ENCODE measurements around the gene AKAP1. TPM values are rescaled to one million over a fixed set of nuclear protein-coding genes. Genes with fewer than 3 reads are reported as not detected.

The AKAP1 gene
- total and polyA plus RNA-seq, 9 of the 15 experiments (the other 6 are each of a cell fraction or from before 2014, with no cell fraction given), result 12.9 to 63.8 (median 36.4) TPM

GRCh38 chr17:57051886-57052361 lies 33.1 kb upstream of the AKAP1 start:
- ATAC-seq, result no peak
- no TSS peak for BruUV-seq (replicated peaks)

More at GRCh38 chr17:57051886-57052361, 33.1 kb upstream of the AKAP1 start:
- Histone ChIP-seq H3K36me3 (ENCODE audit: control insufficient read depth, insufficient read depth, low read length) (no peaks in the 10 kb centered on the region), H3K27ac (ENCODE audit: extremely low read depth, low read depth, low read length) (no peak overlapping the region), H2AFZ (ENCODE audit: low read depth, low read length) (no peak overlapping the region), H3K9me3 (replicated peaks; ENCODE audit: control insufficient read depth, insufficient read depth, low read depth, low read length) (no peaks in the 10 kb centered on the region), H3K9ac (ENCODE audit: insufficient read depth in 1 of 2, low read depth in 2 of 2, low read length in 2 of 2) (no peak overlapping the region), H3K79me2 (ENCODE audit: control insufficient read depth, insufficient read depth, low read length) (no peaks in the 10 kb centered on the region), H3K4me3 (no peak overlapping the region), H3K4me2 (ENCODE audit: insufficient read depth, low read length) (no peak overlapping the region), H3K9me1 (ENCODE audit: control insufficient read depth, insufficient read depth, low read length) (no peaks in the 10 kb centered on the region), H3K27me3 (ENCODE audit: control insufficient read depth in 2 of 2, insufficient read depth in 2 of 2, low read length in 2 of 2) (no peaks in the 10 kb centered on the region), H3K4me1 (replicated peaks in 1 of 2; ENCODE audit: control insufficient read depth in 2 of 2, insufficient read depth in 2 of 2, low read length in 2 of 2) (peaks cover 6 to 15% of the 10 kb centered on the region in 2 experiments; a peak in 3 of 5 replicates), H4K20me1 (replicated peaks; ENCODE audit: control insufficient read depth, insufficient read depth, low read length) (no peaks in the 10 kb centered on the region)
- no peak for TF ChIP-seq HINFP (tag; conservative IDR thresholded peaks at IDR 0.05; ENCODE audit: low read depth)
- no peak for TF ChIP-seq RBM34 (IDR thresholded peaks at IDR 0.05; ENCODE audit: borderline replicate concordance, insufficient read depth, low read length)
- no peak for TF ChIP-seq MCM3 (IDR thresholded peaks at IDR 0.05)
- no peak for TF ChIP-seq ZNF3 (CRISPR knock-in tag; IDR thresholded peaks at IDR 0.05)
- TF ChIP-seq CGGBP1 (CRISPR knock-in tag; IDR thresholded peaks at IDR 0.05), result no peak
- no peak for TF ChIP-seq BRCA1 (IDR thresholded peaks at IDR 0.05)
- TF ChIP-seq BRCA1 (CRISPR knock-in tag; IDR thresholded peaks at IDR 0.05), result no peak
- no peak for TF ChIP-seq ZSCAN32 (CRISPR knock-in tag; IDR thresholded peaks at IDR 0.05)
- TF ChIP-seq PTRF (tag; IDR thresholded peaks at IDR 0.05), result no peak
- no peak for TF ChIP-seq TCF15 (CRISPR knock-in tag; IDR thresholded peaks at IDR 0.05)
- TF ChIP-seq ZNF347 (CRISPR knock-in tag; IDR thresholded peaks at IDR 0.05; ENCODE audit: low read depth), result no peak
- TF ChIP-seq FOXK2 (conservative IDR thresholded peaks at IDR 0.05 in 1 of 2, IDR thresholded peaks at IDR 0.05 in 1 of 2; ENCODE audit: low read depth in 2 of 2), result no peak
- no peak for TF ChIP-seq HDAC3 (IDR thresholded peaks at IDR 0.05; ENCODE audit: borderline replicate concordance, partially characterized antibody)
- TF ChIP-seq ZNF507 (tag; conservative IDR thresholded peaks at IDR 0.05), result no peak
- TF ChIP-seq MCM7 (IDR thresholded peaks at IDR 0.05), result no peak
- TF ChIP-seq HSF4 (CRISPR knock-in tag; IDR thresholded peaks at IDR 0.05; ENCODE audit: borderline replicate concordance), result no peak
- no peak for TF ChIP-seq NUFIP1 (IDR thresholded peaks at IDR 0.05; ENCODE audit: partially characterized antibody)
- no peak for TF ChIP-seq CHD4 (IDR thresholded peaks at IDR 0.05; ENCODE audit: insufficient read depth, insufficient replicate concordance, low read depth, low read length, poor library complexity, severe bottlenecking)
- TF ChIP-seq ZNF445 (CRISPR knock-in tag; IDR thresholded peaks at IDR 0.05; ENCODE audit: low read depth), result no peak
- ChIA-PET POLR2A (interaction anchor here (0.6 to 1.3 kb wide), 5 partner anchors 13 to 91 kb away, joined by 3 to 4 read pairs (median 3); partner anchors contain the start of genes AKAP1 and COIL), CTCF (ENCODE audit: low intra/inter-chr PET ratio) (no interaction called here)
- FAIRE-seq (no peak), DNase-seq (ENCODE audit: extremely low read depth in 1 of 4, low spot score in 3 of 4) (no peak)
- intact Hi-C loops (cut with micrococcal nuclease) (loop anchor here (5.0 kb wide), 1 partner anchor 40 kb away; no protein-coding TSS in a partner anchor), in situ Hi-C loops (cut with MboI) (no loop called here)
- WGBS (ENCODE audit: insufficient coverage, low coverage, missing lambda C conversion rate), result 63% methylated on average over 5 of the region's 5 CpGs

All from K562 (cell line).